ENCODE data around the gene SCPEP1.

Gene SCPEP1

DNA sequence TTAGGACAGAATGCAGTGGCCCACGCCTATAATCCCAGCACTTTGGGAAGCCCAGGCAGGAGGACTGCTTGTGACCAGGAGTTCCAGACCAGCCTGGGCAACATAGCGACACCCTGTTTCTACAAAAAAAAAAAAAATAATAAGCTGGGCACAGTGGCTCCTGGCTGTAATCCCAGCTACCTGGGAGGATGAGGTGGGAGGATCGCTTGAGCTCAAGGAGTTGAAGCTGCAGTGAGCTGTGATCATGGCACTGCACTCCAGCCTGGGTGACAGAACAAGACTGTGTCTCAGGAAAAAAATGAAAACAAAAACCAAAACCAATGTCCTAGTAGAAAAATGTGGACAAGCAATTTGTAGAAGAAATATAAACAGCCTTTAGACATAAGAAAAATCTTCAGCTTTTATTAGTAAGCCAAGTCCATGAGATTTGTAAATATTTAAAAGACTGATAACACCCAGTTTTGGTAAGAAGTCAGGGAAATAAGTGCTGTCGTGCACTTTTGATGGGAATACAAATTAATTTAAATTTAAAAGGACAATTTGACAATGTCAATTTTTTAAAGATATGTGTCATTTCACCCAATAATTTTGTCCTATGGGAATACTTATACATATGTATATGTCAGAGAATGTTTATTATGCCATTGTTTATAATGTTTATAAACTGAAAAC lies 11.1 kb downstream of the SCPEP1 start:
- Histone ChIP-seq H3K27ac (no peak overlapping the region), H3K4me3 (no peak overlapping the region)
- TF ChIP-seq, protein P1, sequence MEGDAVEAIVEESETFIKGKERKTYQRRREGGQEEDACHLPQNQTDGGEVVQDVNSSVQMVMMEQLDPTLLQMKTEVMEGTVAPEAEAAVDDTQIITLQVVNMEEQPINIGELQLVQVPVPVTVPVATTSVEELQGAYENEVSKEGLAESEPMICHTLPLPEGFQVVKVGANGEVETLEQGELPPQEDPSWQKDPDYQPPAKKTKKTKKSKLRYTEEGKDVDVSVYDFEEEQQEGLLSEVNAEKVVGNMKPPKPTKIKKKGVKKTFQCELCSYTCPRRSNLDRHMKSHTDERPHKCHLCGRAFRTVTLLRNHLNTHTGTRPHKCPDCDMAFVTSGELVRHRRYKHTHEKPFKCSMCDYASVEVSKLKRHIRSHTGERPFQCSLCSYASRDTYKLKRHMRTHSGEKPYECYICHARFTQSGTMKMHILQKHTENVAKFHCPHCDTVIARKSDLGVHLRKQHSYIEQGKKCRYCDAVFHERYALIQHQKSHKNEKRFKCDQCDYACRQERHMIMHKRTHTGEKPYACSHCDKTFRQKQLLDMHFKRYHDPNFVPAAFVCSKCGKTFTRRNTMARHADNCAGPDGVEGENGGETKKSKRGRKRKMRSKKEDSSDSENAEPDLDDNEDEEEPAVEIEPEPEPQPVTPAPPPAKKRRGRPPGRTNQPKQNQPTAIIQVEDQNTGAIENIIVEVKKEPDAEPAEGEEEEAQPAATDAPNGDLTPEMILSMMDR (IDR thresholded peaks at IDR 0.05), result no peak
- DNase-seq (ENCODE audit: low spot score), result no peak

DNA sequence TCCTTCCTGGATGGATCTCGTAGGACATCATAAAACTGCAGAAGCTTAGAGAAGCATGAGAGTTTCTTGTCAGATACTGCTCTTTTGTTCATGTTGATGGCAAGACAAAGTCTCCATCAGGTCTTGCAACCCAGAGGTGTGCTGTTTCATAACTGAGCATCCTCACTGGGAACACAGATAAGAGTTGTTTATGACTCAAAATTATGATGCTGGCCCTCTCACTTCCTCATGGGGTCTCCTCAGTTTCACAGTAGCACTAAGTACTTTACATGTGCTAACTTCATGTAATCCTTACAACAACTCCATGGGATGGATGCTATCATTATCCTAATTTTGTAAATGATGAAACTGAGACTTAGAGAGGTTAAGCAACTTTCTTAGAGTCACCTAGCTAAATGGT lies 14.4 kb downstream of the SCPEP1 start:
- no peak overlapping the region for H3K27ac ChIP-seq
- no peak overlapping the region for H3K4me3 ChIP-seq
- TF ChIP-seq, protein P1 (IDR thresholded peaks at IDR 0.05), result no peak
- DNase-seq (ENCODE audit: low spot score), result no peak

DNA sequence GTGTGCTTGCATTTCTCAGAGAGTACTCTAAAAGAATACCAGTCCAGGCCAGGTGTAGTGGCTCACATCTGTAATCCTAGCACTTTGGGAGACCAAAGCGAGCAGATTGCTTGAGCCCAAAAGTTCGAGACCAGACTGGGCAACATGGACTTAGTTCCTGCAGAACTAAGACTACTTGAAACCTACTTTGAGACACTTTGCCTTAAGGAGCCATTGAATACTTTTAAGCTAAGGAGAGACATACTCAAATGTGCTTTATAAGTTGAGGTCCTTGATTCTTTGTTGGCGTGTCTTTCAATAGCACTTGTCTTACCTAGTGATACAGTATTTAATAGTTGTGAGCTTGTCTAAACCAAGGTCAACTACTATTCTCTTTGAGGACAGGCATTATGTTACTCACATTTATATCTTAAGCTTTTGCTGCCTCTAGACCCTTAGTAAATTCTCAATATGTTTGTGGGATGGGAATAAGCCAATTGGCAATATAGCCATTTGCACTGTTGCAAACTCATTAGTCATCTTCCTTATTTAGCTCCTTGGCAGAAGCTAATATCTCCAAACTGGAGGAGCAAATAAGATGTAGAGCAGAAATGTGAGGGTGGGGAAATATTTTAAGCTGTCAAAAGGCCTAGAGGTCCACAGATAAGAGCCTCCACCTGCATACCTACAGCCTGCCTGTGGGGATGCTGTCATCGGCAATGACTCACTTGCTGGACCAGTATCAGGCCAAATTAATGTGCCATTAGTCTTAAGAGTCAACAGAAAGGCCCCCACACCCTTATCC lies 16.3 kb downstream of the SCPEP1 start:
- Histone ChIP-seq H3K27ac (no peak overlapping the region), H3K4me3 (no peak overlapping the region)
- TF ChIP-seq, protein P1 (IDR thresholded peaks at IDR 0.05), result no peak
- DNase-seq (ENCODE audit: low spot score), result no peak

DNA sequence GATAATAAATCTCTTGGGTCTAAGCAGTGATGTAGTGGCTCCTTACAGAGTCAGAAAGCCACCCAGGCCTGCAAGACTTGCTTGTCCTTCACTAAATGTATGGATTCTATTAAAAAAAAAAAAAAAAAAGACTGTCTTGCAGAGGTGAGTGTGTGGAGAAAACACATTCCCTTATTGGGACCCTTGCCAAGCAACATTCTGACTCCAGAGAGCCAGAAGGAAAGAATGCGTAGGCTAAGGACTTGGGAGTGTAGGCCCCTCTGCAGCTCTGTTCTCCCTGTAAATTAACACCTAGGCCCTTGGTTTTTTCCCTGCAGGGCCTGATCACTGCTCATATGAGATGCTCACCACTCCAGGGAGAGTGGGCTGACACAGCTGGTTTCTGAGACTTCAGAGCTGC lies 17.8 kb downstream of the SCPEP1 start:
- Histone ChIP-seq H3K4me3 (no peak overlapping the region), H3K27ac (no peak overlapping the region)
- peak; percentile 11 for DNase-seq (ENCODE audit: low spot score)
- TF ChIP-seq, protein P1 (IDR thresholded peaks at IDR 0.05), result no peak

DNA sequence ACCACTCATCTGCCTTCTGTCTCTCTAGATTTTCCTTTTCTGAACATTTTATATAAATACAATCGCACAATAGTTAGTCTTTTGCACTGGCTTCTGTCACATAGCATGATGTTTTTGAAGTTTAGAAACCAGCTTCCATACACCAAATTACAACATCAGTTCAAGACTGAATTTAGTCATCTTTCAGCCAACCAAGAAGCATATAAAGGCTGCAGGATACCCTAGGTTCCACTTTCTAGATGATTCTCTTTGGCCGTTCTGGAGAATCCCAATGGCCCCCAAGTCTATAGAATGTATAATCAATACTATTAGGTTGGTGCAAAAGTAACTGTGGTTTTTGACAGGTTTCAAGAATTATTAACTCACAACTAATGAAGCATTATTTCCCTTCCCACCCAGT lies 19.4 kb downstream of the SCPEP1 start:
- DNase-seq (ENCODE audit: low spot score), result no peak
- Histone ChIP-seq H3K27ac (no peak overlapping the region), H3K4me3 (no peak overlapping the region)
- TF ChIP-seq, protein P1 (IDR thresholded peaks at IDR 0.05), result no peak

DNA sequence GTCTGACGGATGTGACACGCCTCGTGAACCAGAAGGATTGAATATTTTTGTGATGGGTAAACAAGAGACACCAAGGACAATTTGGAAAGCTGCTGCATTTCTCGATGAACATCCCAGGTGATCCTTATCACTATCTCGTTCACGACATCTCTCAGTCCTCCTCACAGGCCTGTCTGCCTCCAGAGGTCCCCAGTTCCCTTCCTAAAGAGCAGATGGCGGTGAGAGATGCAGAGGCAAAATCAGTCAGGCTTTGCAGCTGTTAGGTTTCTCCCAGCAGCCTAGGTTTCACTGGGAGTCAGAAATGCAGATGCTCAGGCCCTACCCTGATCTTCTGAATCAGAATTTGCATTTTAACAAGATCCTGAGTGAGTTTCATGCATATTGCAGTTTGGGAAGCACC lies 23.6 kb downstream of the SCPEP1 start:
- no peak overlapping the region for H3K4me3 ChIP-seq
- peak; percentile 7 for DNase-seq (ENCODE audit: low spot score)
- H3K27ac ChIP-seq, result no peak overlapping the region
- TF ChIP-seq, protein P1 (IDR thresholded peaks at IDR 0.05), result no peak

DNA sequence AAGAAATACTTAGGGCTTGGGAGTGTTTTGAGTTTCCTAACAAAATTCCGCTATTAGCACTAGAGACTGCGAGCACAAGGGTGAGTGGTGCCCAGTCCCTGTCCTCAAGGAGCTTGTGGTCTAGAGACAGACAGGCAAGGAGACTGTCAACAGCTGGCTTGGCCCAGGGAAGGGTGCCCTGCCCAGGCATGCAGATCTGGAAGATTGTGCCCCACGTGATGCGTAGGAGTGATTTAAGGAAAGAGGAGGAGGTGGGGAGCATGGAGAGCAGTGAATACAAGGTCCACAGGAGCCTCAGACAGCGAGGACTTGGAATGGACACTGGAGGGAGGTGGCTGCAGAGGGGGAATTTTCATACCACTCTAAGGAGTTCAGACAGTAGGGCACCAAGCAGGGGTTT lies 25.0 kb downstream of the SCPEP1 start:
- TF ChIP-seq, protein P1 (IDR thresholded peaks at IDR 0.05), result no peak
- DNase-seq (ENCODE audit: low spot score), result peak; percentile 46
- Histone ChIP-seq H3K4me3 (no peak overlapping the region), H3K27ac (no peak overlapping the region)

All from coronary artery (tissue), 2 donors.